Neutrophil (primary cell): Measurements from ENCODE around the gene BIN2.
"Not testable (repeated sequence)": the region's sequence is repeated elsewhere in the genome, so short reads cannot be mapped to it uniquely, and the experiment has no call there.

Experiments used
- H3K27ac ChIP-seq: fragments of 200-600 bp; sonication (generic); 2 replicates; pipeline ENCODE4 v1.5.1; 2016; ENCODE audit warnings: mild to moderate bottlenecking, moderate library complexity
- H3K27me3 ChIP-seq: fragments of 200-600 bp; sonication (generic); 2 replicates; pipeline ENCODE4 v1.6.0; 2016; ENCODE audit warnings: mild to moderate bottlenecking
- H3K36me3 ChIP-seq: fragments of 200-600 bp; sonication (generic); 2 replicates; pipeline ENCODE4 v1.5.1; 2017
- H3K4me1 ChIP-seq, 2 experiments: fragments of 200-600 bp in 1 of 2; sonication (generic) in 1 of 2; 1 replicate in 1 of 2; 2 replicates in 1 of 2; pipeline versions ENCODE4 v1.5.1 to v1.6.1; 2013 to 2016; ENCODE audit warnings: low read depth in 1 of 2, low read length in 1 of 2, mild to moderate bottlenecking in 1 of 2, moderate library complexity in 1 of 2; ENCODE audit not compliant: control insufficient read depth in 1 of 2, insufficient read depth in 1 of 2
- H3K4me3 ChIP-seq, 2 experiments: fragments of 200-600 bp in 1 of 2; sonication (generic) in 1 of 2; 1 replicate in 1 of 2; 2 replicates in 1 of 2; pipeline ENCODE4 v1.5.1; 2013 to 2016; ENCODE audit warnings: low read depth in 1 of 2, low read length in 1 of 2, mild to moderate bottlenecking in 1 of 2, moderate library complexity in 1 of 2
- H3K9me3 ChIP-seq: fragments of 200-600 bp; sonication (generic); 2 replicates; pipeline ENCODE4 v1.5.1; 2016
- TF ChIP-seq, protein P1 (sequence below): fragments of 200-600 bp; sonication (generic); IDR thresholded peaks from 2 replicates; pipeline ENCODE4 v1.5.1; 2016; ENCODE audit warnings: antibody characterized with exemption

Gene BIN2

DNA sequence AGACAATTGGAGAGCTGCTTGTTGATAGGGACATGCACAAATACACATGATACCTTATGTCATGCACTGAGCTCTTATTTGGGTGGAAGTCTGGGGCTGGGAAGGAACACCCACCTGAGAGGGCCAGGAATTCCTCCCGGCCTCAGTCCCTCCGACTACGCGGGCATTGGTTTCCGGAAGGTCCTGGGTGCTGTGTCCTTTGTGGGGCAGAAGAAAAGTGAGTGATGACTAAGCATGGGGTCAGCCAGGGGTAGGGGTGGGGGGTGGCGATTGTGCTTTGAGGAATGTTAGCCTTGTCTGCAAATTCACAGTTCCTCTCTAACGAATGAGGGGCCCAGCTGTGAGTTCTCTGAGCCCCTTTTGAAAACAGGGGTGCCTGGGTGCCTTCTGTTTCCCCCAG, 21.7 kb upstream of the BIN2 start:
- Histone ChIP-seq H3K27me3 (no peaks in the 10 kb centered on the region), H3K36me3 (no peaks in the 10 kb centered on the region), H3K9me3 (no peaks in the 10 kb centered on the region), H3K4me3 (no peak overlapping the region), H3K4me1 (peaks cover 6 to 9% of the 10 kb centered on the region in 2 experiments), H3K27ac (no peak overlapping the region)
- TF ChIP-seq, protein P1, sequence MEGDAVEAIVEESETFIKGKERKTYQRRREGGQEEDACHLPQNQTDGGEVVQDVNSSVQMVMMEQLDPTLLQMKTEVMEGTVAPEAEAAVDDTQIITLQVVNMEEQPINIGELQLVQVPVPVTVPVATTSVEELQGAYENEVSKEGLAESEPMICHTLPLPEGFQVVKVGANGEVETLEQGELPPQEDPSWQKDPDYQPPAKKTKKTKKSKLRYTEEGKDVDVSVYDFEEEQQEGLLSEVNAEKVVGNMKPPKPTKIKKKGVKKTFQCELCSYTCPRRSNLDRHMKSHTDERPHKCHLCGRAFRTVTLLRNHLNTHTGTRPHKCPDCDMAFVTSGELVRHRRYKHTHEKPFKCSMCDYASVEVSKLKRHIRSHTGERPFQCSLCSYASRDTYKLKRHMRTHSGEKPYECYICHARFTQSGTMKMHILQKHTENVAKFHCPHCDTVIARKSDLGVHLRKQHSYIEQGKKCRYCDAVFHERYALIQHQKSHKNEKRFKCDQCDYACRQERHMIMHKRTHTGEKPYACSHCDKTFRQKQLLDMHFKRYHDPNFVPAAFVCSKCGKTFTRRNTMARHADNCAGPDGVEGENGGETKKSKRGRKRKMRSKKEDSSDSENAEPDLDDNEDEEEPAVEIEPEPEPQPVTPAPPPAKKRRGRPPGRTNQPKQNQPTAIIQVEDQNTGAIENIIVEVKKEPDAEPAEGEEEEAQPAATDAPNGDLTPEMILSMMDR = no peak

DNA sequence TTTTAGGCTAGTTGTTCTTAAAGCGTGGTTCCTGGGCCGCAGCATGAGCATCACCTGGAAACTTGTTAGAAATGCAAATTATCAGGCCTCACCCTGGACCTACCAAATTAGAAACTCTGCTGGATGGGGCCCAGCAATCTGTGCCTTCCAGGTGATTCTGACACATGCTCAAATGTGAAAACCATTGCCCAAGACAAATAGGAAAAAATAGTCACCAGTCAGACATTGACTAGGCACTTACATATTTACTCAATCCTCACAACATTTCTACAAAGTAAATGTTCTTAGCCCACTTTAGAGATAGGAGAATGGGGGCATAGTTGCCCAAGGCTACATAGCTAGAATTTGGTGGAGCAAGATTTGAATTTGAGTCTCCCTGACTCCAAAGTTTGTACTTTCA, 19.2 kb upstream of the BIN2 start:
- Histone ChIP-seq H3K9me3 (no peaks in the 10 kb centered on the region), H3K27ac (no peak overlapping the region), H3K27me3 (no peaks in the 10 kb centered on the region), H3K4me3 (no peak overlapping the region), H3K36me3 (no peaks in the 10 kb centered on the region), H3K4me1 (peaks cover 6 to 9% of the 10 kb centered on the region in 2 experiments)
- TF ChIP-seq, protein P1 = no peak

DNA sequence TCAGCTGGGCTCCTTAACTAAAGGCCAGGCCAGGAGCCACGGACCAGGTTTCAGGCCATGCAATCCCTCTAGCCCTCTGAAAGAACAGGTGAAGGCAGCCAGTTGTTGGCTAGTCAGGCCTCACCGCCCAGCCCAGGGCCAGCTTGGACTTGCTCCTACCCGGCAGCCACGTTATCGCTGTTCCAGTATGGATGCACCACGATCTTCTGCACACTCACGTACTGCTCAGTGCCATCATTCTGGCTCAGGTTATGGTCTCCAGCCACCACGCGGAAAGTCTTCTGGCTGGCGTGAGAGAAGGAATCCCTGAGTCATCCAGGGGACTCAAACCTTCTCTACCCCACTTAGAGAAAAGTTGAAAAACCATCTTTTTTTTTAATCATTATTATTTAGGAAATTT, 18.4 kb upstream of the BIN2 start:
- Histone ChIP-seq H3K27me3 (no peaks in the 10 kb centered on the region), H3K4me3 (no peak overlapping the region), H3K27ac (no peak overlapping the region), H3K4me1 (peaks cover 6 to 9% of the 10 kb centered on the region in 2 experiments), H3K9me3 (no peaks in the 10 kb centered on the region), H3K36me3 (no peaks in the 10 kb centered on the region)
- TF ChIP-seq, protein P1 = no peak

DNA sequence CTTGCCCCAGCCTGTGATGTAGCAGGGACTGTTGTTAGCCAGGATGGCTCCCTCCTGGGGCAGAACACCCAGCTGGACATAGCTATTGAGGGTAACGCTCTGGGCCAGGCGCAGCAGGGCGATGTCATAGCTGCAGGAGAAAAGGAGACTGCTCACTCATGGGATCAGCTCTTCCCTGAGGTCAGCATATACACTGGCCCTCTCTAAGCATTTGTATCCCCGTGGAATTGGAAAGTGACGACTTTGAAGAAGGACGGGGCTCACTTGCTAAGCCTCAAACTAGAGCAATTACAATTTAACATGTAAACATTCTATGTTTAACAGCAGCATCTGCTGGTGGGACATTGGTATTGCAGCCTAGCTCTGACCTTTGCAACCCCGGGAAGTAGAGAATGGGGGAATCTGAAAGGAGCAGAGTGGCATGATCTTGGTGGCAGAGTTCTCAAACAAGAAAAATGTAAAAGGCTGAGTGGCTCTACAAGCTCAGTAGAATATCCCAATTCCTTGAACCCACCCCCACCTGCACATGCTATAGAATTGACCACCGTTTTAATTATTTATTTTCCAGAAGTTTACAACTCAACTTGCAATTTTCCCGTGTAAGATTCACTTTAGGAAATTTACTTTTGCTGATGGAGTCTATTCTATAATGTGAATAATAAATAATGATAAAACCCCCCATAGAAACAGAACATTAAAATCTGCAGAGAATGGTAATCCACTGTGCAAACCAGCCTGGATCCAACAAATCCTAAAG, 17.5 kb upstream of the BIN2 start:
- H3K27ac ChIP-seq = peak overlapping the region; percentile 60
- H3K9me3 ChIP-seq = no peaks in the 10 kb centered on the region
- TF ChIP-seq, protein P1 = peak; percentile 97
- no peaks in the 10 kb centered on the region for H3K27me3 ChIP-seq
- no peaks in the 10 kb centered on the region for H3K36me3 ChIP-seq
- peaks cover 14 to 17% of the 10 kb centered on the region in 2 experiments for H3K4me1 ChIP-seq
- H3K4me3 ChIP-seq = peak overlapping the region; percentile 30 to 42

DNA sequence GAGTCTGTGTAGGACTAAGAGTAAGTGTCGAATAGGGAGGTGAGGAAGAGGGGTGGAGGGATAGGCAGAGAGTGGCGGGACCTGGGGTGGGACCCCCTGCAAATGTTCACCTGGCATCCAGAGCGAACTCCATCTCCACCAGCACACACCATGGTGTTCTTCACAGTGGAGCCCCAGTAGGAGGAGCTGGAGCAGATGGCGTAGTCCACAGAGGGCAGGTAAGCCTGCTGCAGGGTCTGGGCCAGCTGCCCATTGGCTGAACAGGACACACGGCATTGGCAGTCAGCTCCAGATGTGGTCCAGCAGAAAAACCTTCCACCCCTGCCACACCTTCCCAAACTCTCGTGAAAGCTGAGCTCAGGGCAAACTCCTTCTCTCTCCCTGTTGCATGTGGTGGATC, 15.8 kb upstream of the BIN2 start:
- TF ChIP-seq, protein P1 = no peak
- Histone ChIP-seq H3K4me1 (peaks cover 31 to 34% of the 10 kb centered on the region in 2 experiments), H3K9me3 (no peaks in the 10 kb centered on the region), H3K27me3 (no peaks in the 10 kb centered on the region), H3K36me3 (no peaks in the 10 kb centered on the region), H3K27ac (no peak overlapping the region), H3K4me3 (no peak overlapping the region)

DNA sequence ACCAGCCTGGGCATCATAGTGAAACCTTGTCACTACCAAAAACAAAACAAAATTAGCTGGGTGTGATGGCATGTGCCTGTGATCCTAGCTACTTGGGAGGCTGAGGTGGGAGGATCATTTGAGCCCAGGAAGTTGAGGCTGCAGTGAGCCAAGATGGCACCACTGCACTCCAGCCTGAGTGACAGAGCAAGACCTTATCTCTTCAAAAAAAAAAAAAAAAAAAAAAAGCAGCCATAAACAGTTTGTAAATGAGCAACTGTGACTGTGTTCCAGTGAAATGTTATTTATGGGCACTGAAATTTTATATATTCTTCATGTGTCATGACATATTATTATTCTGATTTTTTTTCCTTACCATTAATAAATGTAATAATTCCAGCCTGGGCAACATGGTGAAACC, 13.4 kb upstream of the BIN2 start:
- not testable (repeated sequence) for H3K9me3 ChIP-seq, H3K27me3 ChIP-seq, H3K4me3 ChIP-seq, H3K36me3 ChIP-seq
- peak overlapping the region; percentile 75 for H3K27ac ChIP-seq
- peaks cover 34 to 36% of the 10 kb centered on the region in 2 experiments for H3K4me1 ChIP-seq
